HG02759 (cell line): ENCODE data around the gene COMMD10.

Experiments used
- ATAC-seq: cut with Tn5 transposase; IDR thresholded peaks from one replicate; pipeline ENCODE4 v1.9.1; 2021; ENCODE audit warnings: mild to moderate bottlenecking, moderate library complexity; ENCODE audit not compliant: unreplicated experiment

COMMD10 gene

DNA sequence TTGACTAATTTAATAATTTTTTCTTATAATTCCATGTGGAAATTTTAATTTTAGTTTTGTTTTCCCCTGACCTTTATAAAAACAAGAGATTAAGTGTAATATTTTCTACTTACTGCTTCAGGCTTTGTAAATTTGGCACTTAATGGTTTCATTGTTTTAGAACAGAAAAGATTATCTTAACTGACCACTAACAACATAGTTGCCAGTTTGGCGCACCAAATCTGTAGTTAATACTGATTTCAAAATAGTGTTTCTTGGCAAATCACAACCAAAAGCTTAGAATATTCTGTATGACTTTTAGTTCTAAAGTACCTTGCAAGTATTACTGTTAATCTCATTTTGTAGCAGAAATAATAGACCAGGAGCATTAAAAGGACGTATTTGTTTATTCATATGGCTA, 124.3 kb downstream of the COMMD10 start:
- ATAC-seq: no peak

DNA sequence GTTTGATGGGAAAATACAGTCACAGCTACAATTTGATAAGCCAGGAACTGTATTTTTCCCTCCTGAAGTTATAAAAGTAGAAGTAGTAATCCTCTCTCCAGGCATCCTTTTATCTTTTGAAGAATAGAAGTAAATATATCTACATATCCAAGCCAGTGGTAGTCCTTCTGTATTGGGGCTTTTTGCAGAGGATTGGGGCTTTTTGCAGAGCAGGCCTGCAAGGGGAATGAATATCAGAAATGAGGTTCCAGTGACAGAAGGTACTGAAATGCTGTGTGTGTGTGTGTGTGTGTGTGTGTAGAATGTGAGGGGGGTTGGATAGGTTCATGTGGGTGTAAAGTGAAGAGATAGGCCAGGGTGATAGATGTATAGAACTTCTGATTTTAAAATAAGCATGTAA, 127.4 kb downstream of the COMMD10 start:
- no peak for ATAC-seq

- no peak for ATAC-seq
Measured at GRCh38 chr5:116216246-116216645, 131.4 kb downstream of the COMMD10 start.

DNA sequence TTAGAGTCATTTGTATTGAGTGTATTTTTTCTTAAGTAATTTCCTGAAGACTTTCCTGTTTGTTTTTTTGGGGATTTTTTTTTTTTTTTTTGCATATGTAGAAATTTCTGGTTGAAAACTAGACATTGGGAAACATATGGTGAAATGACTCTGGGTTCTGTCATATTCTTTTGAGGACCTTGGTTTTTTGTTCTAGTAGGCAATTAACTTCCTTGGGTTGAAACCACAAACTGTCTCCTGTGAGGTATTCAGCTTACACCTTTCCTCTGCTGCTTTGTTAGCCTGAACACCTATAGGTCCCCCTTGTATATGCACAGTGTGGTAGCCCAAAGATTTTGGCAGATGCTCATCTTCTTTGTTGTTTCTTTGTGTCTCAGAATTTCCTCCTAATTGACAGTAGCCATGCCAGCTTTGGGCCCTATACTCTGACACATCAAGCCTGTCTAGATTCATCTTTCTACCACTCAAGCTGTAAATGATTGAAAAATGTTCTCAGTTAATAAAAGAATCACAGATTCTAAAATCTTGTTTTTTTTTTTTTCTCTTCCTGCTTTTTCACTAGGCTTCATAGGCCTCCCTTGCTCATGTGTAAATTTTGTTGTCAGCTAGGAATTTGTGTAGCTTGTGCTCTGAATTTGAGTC, 140.6 kb downstream of the COMMD10 start:
- no peak for ATAC-seq

DNA sequence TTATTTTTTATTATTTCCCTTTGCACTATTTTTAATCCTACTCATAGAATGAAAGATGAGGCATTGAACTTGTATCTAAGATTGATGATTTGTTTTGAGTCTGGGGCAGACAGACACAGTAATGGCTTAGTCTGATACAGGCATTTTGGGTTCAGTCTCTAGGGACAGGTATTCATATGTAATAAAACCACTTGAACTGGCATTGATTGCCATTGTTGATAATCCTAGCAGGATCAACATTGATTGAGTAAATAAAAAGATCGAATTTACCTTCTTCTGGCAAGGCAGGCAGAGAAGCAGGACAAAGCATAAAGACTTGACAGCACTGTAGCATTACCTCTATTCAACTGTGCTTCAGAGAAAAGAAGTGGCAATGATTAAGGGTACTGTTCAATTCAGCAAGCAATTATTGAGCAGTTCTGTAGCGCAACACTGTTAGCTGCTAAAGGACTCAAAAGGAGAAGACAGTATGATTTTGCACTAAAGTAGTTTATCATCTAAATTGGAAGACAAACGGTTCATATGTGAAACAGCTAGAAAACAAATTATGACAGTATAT, 144.4 kb downstream of the COMMD10 start:
- ATAC-seq: no peak

DNA sequence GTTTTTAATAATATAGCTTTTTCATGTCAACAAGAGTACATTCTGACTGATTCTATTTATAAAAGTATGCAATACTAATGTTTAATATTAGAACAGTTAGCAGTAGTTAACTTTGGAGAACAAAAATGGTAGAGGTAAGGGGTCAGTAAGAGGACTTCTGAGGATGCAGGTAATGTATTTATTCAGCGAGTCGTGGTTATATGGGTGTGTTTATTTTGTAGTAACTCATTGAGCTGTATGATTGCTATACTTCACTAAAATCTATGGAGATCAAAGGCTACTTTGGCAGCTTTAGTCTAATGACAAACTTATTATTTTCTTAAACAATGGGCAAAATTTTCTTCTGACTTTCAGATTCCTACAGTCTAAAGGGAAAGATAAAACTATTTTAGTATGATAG, 146.5 kb downstream of the COMMD10 start:
- ATAC-seq: no peak

- no peak for ATAC-seq
Measured at GRCh38 chr5:116234681-116235080, 149.9 kb downstream of the COMMD10 start.

DNA sequence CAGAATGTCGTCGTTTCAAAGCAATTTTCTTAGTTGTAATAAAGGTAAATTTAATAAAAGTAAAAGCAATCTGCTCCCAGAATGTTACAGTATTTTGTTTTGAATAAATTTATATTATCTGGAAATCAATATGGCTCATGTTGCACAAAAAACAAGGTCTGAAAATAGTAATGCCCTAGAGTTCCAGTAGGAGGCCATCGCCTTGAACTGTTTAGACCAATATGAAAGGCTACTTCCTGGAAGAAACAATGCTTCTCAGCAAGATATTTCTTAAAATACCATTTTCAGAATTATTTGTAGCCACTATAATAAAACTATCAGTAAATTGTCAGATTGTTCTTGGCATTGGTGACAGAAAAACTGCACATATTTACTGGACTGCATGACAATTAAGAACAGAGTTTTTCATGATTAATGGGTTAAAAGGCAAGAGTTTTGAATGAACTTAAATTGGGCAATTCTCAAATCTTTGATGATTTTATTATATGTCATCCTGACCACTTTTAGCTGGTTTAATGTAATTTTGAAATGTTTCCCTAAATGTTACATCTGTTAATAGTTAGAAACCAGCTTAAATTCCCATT, 153.2 kb downstream of the COMMD10 start:
- ATAC-seq: no peak

GRCh38 chr5:116242343-116242742, 157.5 kb downstream of the COMMD10 start:
- no peak for ATAC-seq

GRCh38 chr5:116248432-116248831, 163.6 kb downstream of the COMMD10 start:
- no peak for ATAC-seq

DNA sequence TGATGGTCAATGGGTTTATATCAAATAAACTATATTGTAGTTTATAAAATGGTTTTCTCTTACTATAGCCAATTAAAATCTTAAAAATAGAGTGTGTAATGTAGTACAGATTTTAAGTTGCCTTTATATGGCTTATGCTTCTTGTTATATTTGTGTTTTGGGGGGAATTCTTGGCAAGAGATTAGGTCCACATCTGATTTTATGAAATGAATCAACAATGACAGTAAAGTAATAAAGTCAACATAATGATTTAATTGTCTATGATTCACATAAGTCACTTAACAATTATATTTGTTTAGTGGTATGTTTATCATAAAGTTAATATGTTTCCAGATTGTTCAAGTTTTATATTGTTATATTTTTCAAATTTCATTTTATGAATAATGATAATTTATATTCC, 164.8 kb downstream of the COMMD10 start:
- ATAC-seq: no peak

GRCh38 chr5:116256717-116257116, 171.9 kb downstream of the COMMD10 start:
- ATAC-seq: no peak

DNA sequence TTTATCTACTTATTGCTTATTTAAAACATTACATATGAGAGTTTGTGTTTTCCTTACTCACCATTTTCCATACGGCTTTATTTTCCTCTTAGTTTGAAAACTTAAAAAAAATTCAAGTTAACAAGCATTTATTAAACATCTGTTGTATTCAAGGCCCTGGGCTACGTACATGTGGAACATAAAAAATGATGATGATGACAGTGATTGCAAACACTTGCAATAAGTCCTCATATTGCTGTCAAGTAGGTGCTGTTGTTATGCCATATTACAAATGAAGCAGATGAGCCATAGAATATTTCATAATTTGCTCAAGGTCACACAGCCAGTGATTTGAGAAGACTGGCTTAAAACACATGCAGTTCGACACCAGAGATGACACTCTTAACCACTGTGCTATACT, 180.6 kb downstream of the COMMD10 start:
- no peak for ATAC-seq

GRCh38 chr5:116271446-116272025, 186.7 kb downstream of the COMMD10 start:
- no peak for ATAC-seq

GRCh38 chr5:116272281-116272941, 187.6 kb downstream of the COMMD10 start:
- ATAC-seq: no peak

GRCh38 chr5:116273448-116274242, 188.8 kb downstream of the COMMD10 start:
- peak; percentile 95 for ATAC-seq

DNA sequence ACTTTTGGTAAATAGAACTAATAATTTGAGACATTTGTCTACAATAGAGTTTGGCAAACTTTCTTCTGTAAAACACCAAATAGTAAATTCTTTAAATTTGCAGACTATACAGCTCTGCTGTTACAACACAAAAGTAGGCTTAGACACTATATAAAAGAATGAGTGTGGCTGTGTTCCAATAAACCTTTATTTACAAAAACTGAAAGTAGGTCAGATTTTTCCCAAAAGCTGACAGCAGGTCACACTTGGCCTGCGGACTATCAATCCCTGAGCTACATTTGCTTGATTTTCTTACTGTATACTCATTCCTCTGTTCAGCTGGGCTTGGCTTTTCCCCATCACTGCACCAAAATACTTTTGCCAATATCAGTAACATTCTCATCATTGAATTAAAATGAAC, 189.4 kb downstream of the COMMD10 start:
- ATAC-seq: no peak

GRCh38 chr5:116275282-116275681, 190.5 kb downstream of the COMMD10 start:
- ATAC-seq: no peak

DNA sequence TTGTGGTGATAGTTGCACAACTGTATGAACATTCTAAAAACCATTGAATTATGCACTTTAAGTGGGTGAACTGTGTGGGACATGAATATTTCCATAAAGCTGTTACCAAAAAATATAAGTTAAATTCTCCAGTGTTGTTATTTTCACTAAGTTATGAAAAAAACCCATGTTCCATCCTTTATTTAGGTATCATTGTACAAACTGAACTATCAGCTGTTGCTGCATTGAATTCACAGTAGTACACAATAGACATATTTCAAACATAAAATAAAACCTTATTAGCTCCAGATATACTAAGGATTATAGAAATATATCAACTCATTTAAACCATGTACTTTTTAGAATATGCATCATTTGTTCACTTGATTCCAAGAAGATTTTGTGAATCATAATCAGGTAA, 192.1 kb downstream of the COMMD10 start:
- ATAC-seq: no peak

DNA sequence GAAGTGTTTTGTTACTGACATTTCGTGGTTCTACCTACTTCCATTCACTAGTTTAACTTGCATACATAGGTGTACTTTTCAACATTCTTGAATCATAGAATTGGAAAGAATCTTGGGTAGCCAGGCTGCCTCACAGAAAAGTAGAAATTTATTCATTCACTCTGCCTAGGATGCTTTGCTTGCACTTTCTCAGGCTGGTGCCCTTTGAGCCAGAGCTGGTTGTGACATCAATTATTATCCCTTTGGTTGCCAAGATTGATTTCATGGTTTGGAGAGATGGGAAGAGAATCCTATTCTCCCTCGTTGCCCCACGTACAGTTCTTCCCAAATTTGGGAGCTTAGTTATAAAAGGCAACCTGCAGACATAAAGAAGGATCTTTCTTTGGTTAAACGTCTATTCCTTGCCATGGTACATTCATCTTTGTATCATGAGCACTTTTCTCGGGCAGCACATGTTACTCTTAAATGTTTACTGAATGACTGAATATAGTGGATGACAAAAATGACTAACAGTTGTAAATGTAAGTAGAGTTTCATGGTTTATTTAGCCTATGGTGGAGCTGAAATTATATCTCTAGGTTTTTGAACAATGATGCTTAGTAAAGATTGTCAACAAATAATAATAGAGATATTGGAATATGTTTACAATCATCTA, 195.5 kb downstream of the COMMD10 start:
- no peak for ATAC-seq
